NCI-H69 (cell line): ENCODE results near the gene RIT1.
A peak's percentile ranks its signal among the peaks of the same experiment; 100 is the strongest.
"Not testable (repeated sequence)": the region's sequence is repeated elsewhere in the genome, so short reads cannot be mapped to it uniquely, and the experiment has no call there.

ENCODE experiments used
- DNase-seq: peaks from one replicate; lab custom pipeline; 2025; lab: John Stamatoyannopoulos, UW

RIT1 gene

GRCh38 chr1:155933591-155934096, 22.5 kb upstream of the RIT1 start:
- peak; percentile 34 for DNase-seq

- no peak for DNase-seq
Measured at GRCh38 chr1:155932487-155932886, 21.3 kb upstream of the RIT1 start.

GRCh38 chr1:155932081-155932480, 20.9 kb upstream of the RIT1 start:
- DNase-seq, result no peak

- DNase-seq, result no peak
Measured at GRCh38 chr1:155931332-155932038, 20.3 kb upstream of the RIT1 start.

GRCh38 chr1:155930725-155931124, 19.6 kb upstream of the RIT1 start:
- not testable (repeated sequence) for DNase-seq

GRCh38 chr1:155929057-155929456, 17.9 kb upstream of the RIT1 start:
- DNase-seq, result no peak

GRCh38 chr1:155925506-155925905, 14.4 kb upstream of the RIT1 start:
- DNase-seq, result no peak

GRCh38 chr1:155920717-155921116, 9.6 kb upstream of the RIT1 start:
- no peak for DNase-seq

- DNase-seq, result no peak
Measured at GRCh38 chr1:155919801-155920200, 8.7 kb upstream of the RIT1 start.

GRCh38 chr1:155918660-155919059, 7.5 kb upstream of the RIT1 start:
- DNase-seq, result no peak

GRCh38 chr1:155913969-155914757, 3.0 kb upstream of the RIT1 start:
- no peak for DNase-seq

GRCh38 chr1:155912056-155912536, 947 bp upstream of the RIT1 start:
- peak; percentile 45 for DNase-seq

- peak; percentile 61 for DNase-seq
Measured at GRCh38 chr1:155910621-155911121, 478 bp downstream of the RIT1 start.

- no peak for DNase-seq
Measured at GRCh38 chr1:155909894-155910293, 1.3 kb downstream of the RIT1 start.

- no peak for DNase-seq
Measured at GRCh38 chr1:155904261-155904660, 6.9 kb downstream of the RIT1 start.

GRCh38 chr1:155900161-155900560, 11.0 kb downstream of the RIT1 start:
- DNase-seq, result no peak

- no peak for DNase-seq
Measured at GRCh38 chr1:155899683-155900082, 11.5 kb downstream of the RIT1 start.

- DNase-seq, result no peak
Measured at GRCh38 chr1:155898888-155899287, 12.3 kb downstream of the RIT1 start.

- DNase-seq, result no peak
Measured at GRCh38 chr1:155897746-155898145, 13.4 kb downstream of the RIT1 start.

GRCh38 chr1:155896476-155896875, 14.7 kb downstream of the RIT1 start:
- DNase-seq, result not testable (repeated sequence)

GRCh38 chr1:155895617-155896016, 15.5 kb downstream of the RIT1 start:
- DNase-seq, result not testable (repeated sequence)

- DNase-seq, result no peak
Measured at GRCh38 chr1:155893389-155894142, 17.6 kb downstream of the RIT1 start.
